HepG2 (cell line): ENCODE measurements around the gene AMDHD1. TPM values are rescaled to one million over a fixed set of nuclear protein-coding genes. Genes with fewer than 3 reads are reported as not detected.
A peak's percentile ranks its signal among the peaks of the same experiment; 100 is the strongest.

Experiments
- ASH2L ChIP-seq: fragments of 300-600, 200-600 bp; sonication (generic); IDR thresholded peaks from 2 replicates; pipeline ENCODE4 v1.7.0; 2017; ENCODE audit warnings: low read depth, mild to moderate bottlenecking, moderate library complexity, mixed read lengths, low read length; ENCODE audit not compliant: insufficient read length
- CEBPB ChIP-seq: IDR thresholded peaks from 2 replicates; pipeline ENCODE4 v1.6.1; 2011; ENCODE audit warnings: low read depth, low read length, improper control_type of control experiment, borderline replicate concordance
- CENPX ChIP-seq: sonication (generic); formaldehyde crosslinking; IDR thresholded peaks from 2 replicates; pipeline ENCODE4 v1.9.0; 2021; ENCODE audit warnings: mild to moderate bottlenecking, missing genetic modification reagents, moderate library complexity
- HES4 ChIP-seq: sonication (generic); formaldehyde crosslinking; IDR thresholded peaks from 2 replicates; pipeline ENCODE4 v1.9.0; 2021; ENCODE audit warnings: mild to moderate bottlenecking, missing genetic modification reagents, borderline replicate concordance
- ISL2 ChIP-seq: sonication (generic); formaldehyde crosslinking; IDR thresholded peaks from 2 replicates; pipeline ENCODE4 v1.5.0; 2020; ENCODE audit warnings: missing genetic modification reagents
- KAT8 ChIP-seq: IDR thresholded peaks from 2 replicates; pipeline ENCODE4 v1.6.1; 2016; ENCODE audit warnings: missing genetic modification reagents, missing compliant biosample characterization
- KDM6A ChIP-seq: IDR thresholded peaks from 2 replicates; pipeline ENCODE4 v1.6.1; 2016; ENCODE audit warnings: low read depth
- NRL ChIP-seq: sonication (generic); formaldehyde crosslinking; IDR thresholded peaks from 2 replicates; pipeline ENCODE4 v1.5.0; 2020; ENCODE audit warnings: missing genetic modification reagents, mild to moderate bottlenecking, moderate library complexity, borderline replicate concordance
- RNF2 ChIP-seq: fragments of 450-650 bp; conservative IDR thresholded peaks from 2 replicates; pipeline ENCODE4 v1.6.1; 2016; ENCODE audit warnings: low read depth
- SIN3A ChIP-seq: IDR thresholded peaks from 2 replicates; pipeline ENCODE4 v1.6.1; 2011; ENCODE audit warnings: low read depth, mild to moderate bottlenecking, control low read depth, low read length, borderline replicate concordance
- SMAD3 ChIP-seq: sonication (generic); formaldehyde crosslinking; IDR thresholded peaks from 2 replicates; pipeline ENCODE4 v1.4.0; 2020; ENCODE audit warnings: missing genetic modification reagents
- SMC3 ChIP-seq: IDR thresholded peaks from 2 replicates; pipeline ENCODE4 v1.6.1; 2011; ENCODE audit warnings: low read length, improper control_type of control experiment
- SP140L ChIP-seq: sonication (generic); formaldehyde crosslinking; IDR thresholded peaks from 2 replicates; pipeline ENCODE4 v1.4.0; 2020; ENCODE audit warnings: missing genetic modification reagents, borderline replicate concordance
- TEAD3 ChIP-seq: optimal IDR thresholded peaks from 2 replicates; pipeline ENCODE3; 2016; ENCODE audit warnings: borderline replicate concordance
- ZNF124 ChIP-seq: sonication (generic); formaldehyde crosslinking; IDR thresholded peaks from 2 replicates; pipeline ENCODE4 v1.4.0; 2020; ENCODE audit warnings: missing genetic modification reagents
- ZNF230 ChIP-seq: sonication (generic); formaldehyde crosslinking; IDR thresholded peaks from 2 replicates; pipeline ENCODE4 v1.4.0; 2020; ENCODE audit warnings: mild to moderate bottlenecking, missing genetic modification reagents
- ZNF614 ChIP-seq: IDR thresholded peaks from 2 replicates; pipeline ENCODE4 v1.6.1; 2018; ENCODE audit warnings: missing biosample characterization, missing genetic modification reagents, inconsistent platforms, borderline replicate concordance
- ZNF766 ChIP-seq: sonication (generic); formaldehyde crosslinking; IDR thresholded peaks from 2 replicates; pipeline ENCODE4 v1.5.0; 2020; ENCODE audit warnings: missing genetic modification reagents, borderline replicate concordance
- ZNF878 ChIP-seq: sonication (generic); formaldehyde crosslinking; IDR thresholded peaks from 2 replicates; pipeline ENCODE4 v1.8.1; 2023; ENCODE audit warnings: mild to moderate bottlenecking, missing genetic modification reagents, moderate library complexity
- ZSCAN9 ChIP-seq: IDR thresholded peaks from 2 replicates; pipeline ENCODE4 v1.6.1; 2016; ENCODE audit warnings: borderline replicate concordance
- polyA plus RNA-seq, 8 experiments: library from polyadenylated mRNA; depleted of rRNA in 3 of 8; stranded (reverse) in 7 of 8; unstranded in 1 of 8; fragments of >200 nt; fragmentation: Illumina TruSeq in 4 of 8; extraction: Trizol in 4 of 8; gene quantifications; 2 replicates each; pipeline versions ENCODE4 v1.2.1 to v1.2.3, GENCODE V29; 2011 to 2016; ENCODE audit warnings: low read depth in 4 of 8, missing spikeins in 1 of 8, mixed read lengths in 1 of 8; ENCODE audit not compliant: insufficient read depth in 1 of 8
- total RNA-seq, 5 experiments: library from RNA; depleted of rRNA; stranded (reverse); fragments of >200 nt; fragmentation: Illumina TruSeq; extraction: Trizol; gene quantifications; 2 replicates each; pipeline ENCODE4 v1.2.3, GENCODE V29; 2016; ENCODE audit warnings: low read depth in 1 of 5
- TF ChIP-seq, protein P1 (sequence below): IDR thresholded peaks from 2 replicates; pipeline ENCODE4 v1.6.1; 2016; ENCODE audit warnings: mild to moderate bottlenecking
- TF ChIP-seq, protein P2 (sequence below): IDR thresholded peaks from 2 replicates; pipeline ENCODE4 v1.6.1; 2016; ENCODE audit warnings: missing genetic modification reagents, missing compliant biosample characterization
- TF ChIP-seq, protein P3 (sequence below): sonication (generic); formaldehyde crosslinking; IDR thresholded peaks from 2 replicates; pipeline ENCODE4 v1.5.1; 2020; ENCODE audit warnings: missing genetic modification reagents, mild to moderate bottlenecking, borderline replicate concordance
- TF ChIP-seq, protein P4 (sequence below), 2 experiments: sonication (generic) in 1 of 2; formaldehyde crosslinking in 1 of 2; IDR thresholded peaks; 2 replicates each; pipeline versions ENCODE4 v1.4.0 to v1.6.1; 2016 to 2020; ENCODE audit warnings: borderline replicate concordance in 1 of 2, low read depth in 1 of 2, mild to moderate bottlenecking in 1 of 2, missing genetic modification reagents in 1 of 2

Gene AMDHD1
- total and polyA plus RNA-seq, 2 of the 13 experiments (the other 11 are each of a cell fraction or from before 2014, with no cell fraction given) = 6.5 to 29.6 TPM

DNA sequence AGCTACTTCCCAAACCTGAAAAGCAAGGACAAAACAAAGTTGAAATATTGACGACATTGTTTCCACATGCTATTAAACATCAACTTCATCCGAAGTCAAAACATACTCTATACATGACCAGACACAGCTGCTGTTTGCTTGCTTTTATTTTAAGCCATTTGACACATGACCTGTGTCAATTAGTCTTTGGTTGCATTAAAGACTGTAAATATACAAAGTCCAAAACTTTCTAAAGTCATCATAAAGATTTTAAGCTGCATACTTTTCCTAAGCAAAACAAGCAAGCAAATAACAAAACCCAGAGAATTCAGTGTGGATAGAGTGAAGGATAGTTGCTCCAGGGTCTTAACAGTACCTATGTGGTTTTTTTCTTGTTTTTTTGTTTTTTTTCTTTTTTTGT, 31.2 kb downstream of the AMDHD1 start (continued):
- TF ChIP-seq, protein P1, sequence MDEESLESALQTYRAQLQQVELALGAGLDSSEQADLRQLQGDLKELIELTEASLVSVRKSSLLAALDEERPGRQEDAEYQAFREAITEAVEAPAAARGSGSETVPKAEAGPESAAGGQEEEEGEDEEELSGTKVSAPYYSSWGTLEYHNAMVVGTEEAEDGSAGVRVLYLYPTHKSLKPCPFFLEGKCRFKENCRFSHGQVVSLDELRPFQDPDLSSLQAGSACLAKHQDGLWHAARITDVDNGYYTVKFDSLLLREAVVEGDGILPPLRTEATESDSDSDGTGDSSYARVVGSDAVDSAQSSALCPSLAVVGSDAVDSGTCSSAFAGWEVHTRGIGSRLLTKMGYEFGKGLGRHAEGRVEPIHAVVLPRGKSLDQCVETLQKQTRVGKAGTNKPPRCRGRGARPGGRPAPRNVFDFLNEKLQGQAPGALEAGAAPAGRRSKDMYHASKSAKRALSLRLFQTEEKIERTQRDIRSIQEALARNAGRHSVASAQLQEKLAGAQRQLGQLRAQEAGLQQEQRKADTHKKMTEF (CRISPR knock-in tag) = peak; percentile 95
- 0 out of 2 replicates have a peak, but pooled peaks have one; percentile 4 for TF ChIP-seq SIN3A
- TF ChIP-seq ISL2 (CRISPR knock-in tag) = peak; percentile 98
- TF ChIP-seq RNF2 = no peak
- peak; percentile 85; the same call in 1 of the 2 replicates for TF ChIP-seq ZSCAN9 (CRISPR knock-in tag)
- TF ChIP-seq KAT8 = peak; percentile 69
- no peak for TF ChIP-seq SMC3
- peak; percentile 80 for TF ChIP-seq TEAD3 (CRISPR knock-in tag)
- peak; percentile 94 for TF ChIP-seq KDM6A
- TF ChIP-seq, protein P2, sequence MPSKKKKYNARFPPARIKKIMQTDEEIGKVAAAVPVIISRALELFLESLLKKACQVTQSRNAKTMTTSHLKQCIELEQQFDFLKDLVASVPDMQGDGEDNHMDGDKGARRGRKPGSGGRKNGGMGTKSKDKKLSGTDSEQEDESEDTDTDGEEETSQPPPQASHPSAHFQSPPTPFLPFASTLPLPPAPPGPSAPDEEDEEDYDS (CRISPR knock-in tag) = 0 out of 2 replicates have a peak, but pooled peaks have one; percentile 18
- TF ChIP-seq ZNF614 = peak; percentile 86
- TF ChIP-seq ZNF878 (CRISPR knock-in tag) = peak; percentile 79; the same call in 1 of the 2 replicates
- TF ChIP-seq, protein P3, sequence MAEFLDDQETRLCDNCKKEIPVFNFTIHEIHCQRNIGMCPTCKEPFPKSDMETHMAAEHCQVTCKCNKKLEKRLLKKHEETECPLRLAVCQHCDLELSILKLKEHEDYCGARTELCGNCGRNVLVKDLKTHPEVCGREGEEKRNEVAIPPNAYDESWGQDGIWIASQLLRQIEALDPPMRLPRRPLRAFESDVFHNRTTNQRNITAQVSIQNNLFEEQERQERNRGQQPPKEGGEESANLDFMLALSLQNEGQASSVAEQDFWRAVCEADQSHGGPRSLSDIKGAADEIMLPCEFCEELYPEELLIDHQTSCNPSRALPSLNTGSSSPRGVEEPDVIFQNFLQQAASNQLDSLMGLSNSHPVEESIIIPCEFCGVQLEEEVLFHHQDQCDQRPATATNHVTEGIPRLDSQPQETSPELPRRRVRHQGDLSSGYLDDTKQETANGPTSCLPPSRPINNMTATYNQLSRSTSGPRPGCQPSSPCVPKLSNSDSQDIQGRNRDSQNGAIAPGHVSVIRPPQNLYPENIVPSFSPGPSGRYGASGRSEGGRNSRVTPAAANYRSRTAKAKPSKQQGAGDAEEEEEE = no peak
- TF ChIP-seq CENPX = no peak
- no peak for TF ChIP-seq HES4
- no peak for TF ChIP-seq ZNF766 (CRISPR knock-in tag)
- TF ChIP-seq ASH2L = peak; percentile 52
- TF ChIP-seq CEBPB = peak; percentile 24; the same call in 1 of the 2 replicates
- TF ChIP-seq ZNF230 (CRISPR knock-in tag) = no peak
- TF ChIP-seq ZNF124 (CRISPR knock-in tag) = no peak
- TF ChIP-seq SMAD3 = peak; percentile 89
- TF ChIP-seq SP140L (CRISPR knock-in tag) = peak; percentile 61; the same call in 1 of the 2 replicates
- TF ChIP-seq, protein P4, sequence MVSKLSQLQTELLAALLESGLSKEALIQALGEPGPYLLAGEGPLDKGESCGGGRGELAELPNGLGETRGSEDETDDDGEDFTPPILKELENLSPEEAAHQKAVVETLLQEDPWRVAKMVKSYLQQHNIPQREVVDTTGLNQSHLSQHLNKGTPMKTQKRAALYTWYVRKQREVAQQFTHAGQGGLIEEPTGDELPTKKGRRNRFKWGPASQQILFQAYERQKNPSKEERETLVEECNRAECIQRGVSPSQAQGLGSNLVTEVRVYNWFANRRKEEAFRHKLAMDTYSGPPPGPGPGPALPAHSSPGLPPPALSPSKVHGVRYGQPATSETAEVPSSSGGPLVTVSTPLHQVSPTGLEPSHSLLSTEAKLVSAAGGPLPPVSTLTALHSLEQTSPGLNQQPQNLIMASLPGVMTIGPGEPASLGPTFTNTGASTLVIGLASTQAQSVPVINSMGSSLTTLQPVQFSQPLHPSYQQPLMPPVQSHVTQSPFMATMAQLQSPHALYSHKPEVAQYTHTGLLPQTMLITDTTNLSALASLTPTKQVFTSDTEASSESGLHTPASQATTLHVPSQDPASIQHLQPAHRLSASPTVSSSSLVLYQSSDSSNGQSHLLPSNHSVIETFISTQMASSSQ (IDR thresholded peaks at IDR 0.05; ENCODE audit: low read depth) = peak; percentile 81
- TF ChIP-seq, protein P4 (CRISPR knock-in tag; IDR thresholded peaks at IDR 0.05; ENCODE audit: borderline replicate concordance) = peak; percentile 56; the same call in 1 of the 2 replicates
- TF ChIP-seq NRL (CRISPR knock-in tag) = no peak
